WTC11 (cell line): Measurements from ENCODE around the gene LLGL1. TPM values are rescaled to one million over a fixed set of nuclear protein-coding genes. Genes with fewer than 3 reads are reported as not detected.

Experiments
- ATAC-seq: fragments of 200-7000 bp; cut with Tn5 transposase; 2 replicates; pipeline ENCODE4 v1.10.0; 2021; ENCODE audit warnings: mild to moderate bottlenecking, moderate library complexity
- CTCF ChIA-PET: fragments of 300-600 bp; sonication (Branson Sonifier 250); formaldehyde crosslinking; loops from one replicate; lab custom pipeline; 2021; ENCODE audit warnings: antibody characterized with exemption; lab: Charles Lee
- POLR2A ChIA-PET: fragments of 350-600 bp; sonication (Branson Sonifier 250); formaldehyde crosslinking; loops from one replicate; lab custom pipeline; 2021; ENCODE audit warnings: antibody characterized with exemption; lab: Charles Lee
- DNase-seq: peaks from one replicate; pipeline ENCODE4 v3.0.0; 2021; ENCODE audit warnings: low spot score
- H3K27ac Mint-ChIP-seq: 2 replicates; pipeline ENCODE4 v1.8.0; 2021; ENCODE audit warnings: mixed read lengths
- H3K27me3 Mint-ChIP-seq: 2 replicates; pipeline ENCODE4 v1.8.0; 2021; ENCODE audit warnings: low read depth, mild to moderate bottlenecking, moderate library complexity, mixed read lengths
- H3K36me3 Mint-ChIP-seq: 2 replicates; pipeline ENCODE4 v1.8.0; 2021; ENCODE audit warnings: mixed read lengths
- H3K4me1 Mint-ChIP-seq: 2 replicates; pipeline ENCODE4 v1.8.0; 2022; ENCODE audit warnings: mixed read lengths
- H3K4me3 Mint-ChIP-seq: 2 replicates; pipeline ENCODE4 v1.8.0; 2021; ENCODE audit warnings: mild to moderate bottlenecking, moderate library complexity, mixed read lengths
- H3K9me3 Mint-ChIP-seq: 2 replicates; pipeline ENCODE4 v1.8.0; 2021; ENCODE audit warnings: mixed read lengths
- ATF2 ChIP-seq: sonication (generic); formaldehyde crosslinking; IDR thresholded peaks from 2 replicates; pipeline ENCODE4 v1.8.1; 2022; ENCODE audit warnings: low read depth, missing genetic modification reagents, borderline replicate concordance
- CDX4 ChIP-seq: fragments of 250-450 bp; sonication (Bioruptor Pico); IDR thresholded peaks from 2 replicates; pipeline ENCODE4 v1.9.0; 2021; ENCODE audit warnings: moderate library complexity, mild to moderate bottlenecking, inconsistent platforms, borderline replicate concordance
- CTCF ChIP-seq: fragments of 200-600 bp; IDR thresholded peaks from 2 replicates; pipeline ENCODE4 v1.8.0; 2022; ENCODE audit warnings: antibody characterized with exemption
- E2F1 ChIP-seq: sonication (generic); formaldehyde crosslinking; IDR thresholded peaks from 2 replicates; pipeline ENCODE4 v1.8.0; 2022; ENCODE audit warnings: mild to moderate bottlenecking, missing genetic modification reagents
- E2F5 ChIP-seq: sonication (generic); formaldehyde crosslinking; IDR thresholded peaks from 2 replicates; pipeline ENCODE4 v1.8.1; 2022; ENCODE audit warnings: mild to moderate bottlenecking, moderate library complexity, missing genetic modification reagents
- EMX1 ChIP-seq: fragments of 250-450 bp; sonication (Bioruptor Pico); IDR thresholded peaks from 2 replicates; pipeline ENCODE4 v1.8.0; 2021; ENCODE audit warnings: mild to moderate bottlenecking
- FOXP1 ChIP-seq: sonication (generic); formaldehyde crosslinking; IDR thresholded peaks from 2 replicates; pipeline ENCODE4 v1.8.0; 2022; ENCODE audit warnings: missing genetic modification reagents, mild to moderate bottlenecking, moderate library complexity, borderline replicate concordance
- IRF1 ChIP-seq: sonication (generic); formaldehyde crosslinking; IDR thresholded peaks from 2 replicates; pipeline ENCODE4 v1.8.0; 2023; ENCODE audit warnings: missing genetic modification reagents
- JAZF1 ChIP-seq: fragments of 250-450 bp; sonication (Bioruptor Pico); IDR thresholded peaks from 2 replicates; pipeline ENCODE4 v1.9.0; 2021; ENCODE audit warnings: moderate library complexity, mild to moderate bottlenecking, inconsistent platforms
- JUN ChIP-seq: sonication (generic); formaldehyde crosslinking; IDR thresholded peaks from 2 replicates; pipeline ENCODE4 v1.8.0; 2023; ENCODE audit warnings: mild to moderate bottlenecking, missing genetic modification reagents
- KAT7 ChIP-seq: sonication (generic); formaldehyde crosslinking; IDR thresholded peaks from 2 replicates; pipeline ENCODE4 v1.8.1; 2023; ENCODE audit warnings: missing genetic modification reagents, mild to moderate bottlenecking, borderline replicate concordance
- MXD4 ChIP-seq: fragments of 250-450 bp; sonication (Bioruptor Pico); IDR thresholded peaks from 2 replicates; pipeline ENCODE4 v1.8.0; 2021; ENCODE audit warnings: mild to moderate bottlenecking, moderate library complexity, borderline replicate concordance
- OVOL2 ChIP-seq: fragments of 250-450 bp; sonication (Bioruptor Pico); IDR thresholded peaks from 2 replicates; pipeline ENCODE4 v1.9.0; 2021; ENCODE audit warnings: mild to moderate bottlenecking, borderline replicate concordance
- SMAD4 ChIP-seq: sonication (generic); formaldehyde crosslinking; IDR thresholded peaks from 2 replicates; pipeline ENCODE4 v1.8.0; 2022; ENCODE audit warnings: mild to moderate bottlenecking, missing genetic modification reagents
- TCF7 ChIP-seq: sonication (generic); formaldehyde crosslinking; IDR thresholded peaks from 2 replicates; pipeline ENCODE4 v1.8.0; 2022; ENCODE audit warnings: mild to moderate bottlenecking, low read depth, missing genetic modification reagents, moderate library complexity
- TEAD4 ChIP-seq: sonication (generic); formaldehyde crosslinking; IDR thresholded peaks from 2 replicates; pipeline ENCODE4 v1.8.0; 2022; ENCODE audit warnings: mild to moderate bottlenecking, missing genetic modification reagents
- USF2 ChIP-seq: sonication (generic); formaldehyde crosslinking; IDR thresholded peaks from 2 replicates; pipeline ENCODE4 v1.8.1; 2023; ENCODE audit warnings: mild to moderate bottlenecking, missing genetic modification reagents, moderate library complexity
- ZBTB21 ChIP-seq: sonication (generic); formaldehyde crosslinking; IDR thresholded peaks from 2 replicates; pipeline ENCODE4 v1.8.1; 2023; ENCODE audit warnings: mild to moderate bottlenecking, missing genetic modification reagents, borderline replicate concordance
- ZMAT4 ChIP-seq: fragments of 250-450 bp; sonication (Bioruptor Pico); IDR thresholded peaks from 2 replicates; pipeline ENCODE4 v1.9.0; 2021; ENCODE audit warnings: mild to moderate bottlenecking
- ZNF121 ChIP-seq: sonication (generic); formaldehyde crosslinking; IDR thresholded peaks from 2 replicates; pipeline ENCODE4 v1.8.0; 2023; ENCODE audit warnings: missing genetic modification reagents
- ZNF512 ChIP-seq: sonication (generic); formaldehyde crosslinking; IDR thresholded peaks from 2 replicates; pipeline ENCODE4 v1.8.1; 2022; ENCODE audit warnings: missing genetic modification reagents, borderline replicate concordance
- total RNA-seq: library from RNA; stranded (reverse); gene quantifications from 3 replicates; pipeline ENCODE4 v1.2.3, GENCODE V29; 2021

The LLGL1 gene
- total RNA-seq, 1 experiment from 2014 or later, result 87.8 TPM

- TF ChIP-seq CTCF, result no peak
These were observed 37.2 kb downstream of the LLGL1 start (continued) for GRCh38 chr17:18262641-18263040.

GRCh38 chr17:18263885-18264682 lies 38.6 kb downstream of the LLGL1 start:
- Mint-ChIP-seq H3K27ac (no peak overlapping the region), H3K27me3 (no peaks in the 10 kb centered on the region), H3K36me3 (peaks cover 7% of the 10 kb centered on the region; the same call in 1 of the 2 replicates), H3K9me3 (no peaks in the 10 kb centered on the region), H3K4me1 (peaks cover 19% of the 10 kb centered on the region), H3K4me3 (no peak overlapping the region)
- no peak for ATAC-seq
- ChIA-PET POLR2A (no interaction called here), CTCF (interaction anchor here (0.5 kb wide), 1 partner anchor 13 kb away, joined by 3 read pairs; no protein-coding TSS in a partner anchor)
- no peak for TF ChIP-seq USF2
- TF ChIP-seq ATF2 (CRISPR knock-in tag), result no peak
- no peak for TF ChIP-seq FOXP1
- no peak for TF ChIP-seq ZBTB21 (CRISPR knock-in tag)
- TF ChIP-seq E2F5 (CRISPR knock-in tag), result no peak
- TF ChIP-seq ZMAT4 (CRISPR knock-in tag), result no peak
- no peak for TF ChIP-seq IRF1 (CRISPR knock-in tag)
- DNase-seq, result no peak

- no peak for DNase-seq
- no peak overlapping the region for H3K27ac Mint-ChIP-seq
- H3K27me3 Mint-ChIP-seq, result no peaks in the 10 kb centered on the region
- ChIA-PET CTCF (interaction anchor here (1.6 to 1.8 kb wide), 3 partner anchors 12 to 50 kb away, joined by 4 to 9 read pairs (median 7); no protein-coding TSS in a partner anchor), POLR2A (no interaction called here)
- peaks cover 8% of the 10 kb centered on the region for H3K4me1 Mint-ChIP-seq
- H3K36me3 Mint-ChIP-seq, result peaks cover 7% of the 10 kb centered on the region; the same call in 1 of the 2 replicates
- no peaks in the 10 kb centered on the region for H3K9me3 Mint-ChIP-seq
- no peak for ATAC-seq
- no peak overlapping the region for H3K4me3 Mint-ChIP-seq
- no peak for TF ChIP-seq ZNF121
- TF ChIP-seq TCF7 (CRISPR knock-in tag), result no peak
- no peak for TF ChIP-seq SMAD4
- no peak for TF ChIP-seq FOXP1
- no peak for TF ChIP-seq JUN
- no peak for TF ChIP-seq USF2
- TF ChIP-seq EMX1, result no peak
- TF ChIP-seq OVOL2, result no peak
- no peak for TF ChIP-seq ZNF512 (CRISPR knock-in tag)
- TF ChIP-seq E2F1 (CRISPR knock-in tag), result no peak
- no peak for TF ChIP-seq KAT7 (CRISPR knock-in tag)
- TF ChIP-seq CDX4 (CRISPR knock-in tag), result no peak
- no peak for TF ChIP-seq TEAD4
- TF ChIP-seq JAZF1 (CRISPR knock-in tag), result no peak
- TF ChIP-seq MXD4 (CRISPR knock-in tag), result no peak
These were observed 41.9 kb downstream of the LLGL1 start for GRCh38 chr17:18267366-18267765.
